T-helper 1 cell treated with Interleukin-12 subunit alpha and Interleukin-12 subunit beta and Interleukin-4 antibody, amounts not matched to agents 30 ng/mL and 1 ng/mL, for 36 hours (primary cell): ENCODE results near the gene HNRNPA0. TPM values are rescaled to one million over a fixed set of nuclear protein-coding genes. Genes with fewer than 3 reads are reported as not detected.
"Not testable (repeated sequence)": the region's sequence is repeated elsewhere in the genome, so short reads cannot be mapped to it uniquely, and the experiment has no call there.

Experiments used
- intact Hi-C: fragments of 100-400 bp; cut with micrococcal nuclease; formaldehyde crosslinking; loops from one replicate; pipeline ENCODE4 v1.15.1; 2024
- total RNA-seq: library from RNA; stranded (reverse); gene quantifications from 2 replicates; pipeline ENCODE4 v1.2.3, GENCODE V29; 2022

Gene HNRNPA0
- total RNA-seq, result 27.6 and 29.3 TPM in 2 replicates

DNA sequence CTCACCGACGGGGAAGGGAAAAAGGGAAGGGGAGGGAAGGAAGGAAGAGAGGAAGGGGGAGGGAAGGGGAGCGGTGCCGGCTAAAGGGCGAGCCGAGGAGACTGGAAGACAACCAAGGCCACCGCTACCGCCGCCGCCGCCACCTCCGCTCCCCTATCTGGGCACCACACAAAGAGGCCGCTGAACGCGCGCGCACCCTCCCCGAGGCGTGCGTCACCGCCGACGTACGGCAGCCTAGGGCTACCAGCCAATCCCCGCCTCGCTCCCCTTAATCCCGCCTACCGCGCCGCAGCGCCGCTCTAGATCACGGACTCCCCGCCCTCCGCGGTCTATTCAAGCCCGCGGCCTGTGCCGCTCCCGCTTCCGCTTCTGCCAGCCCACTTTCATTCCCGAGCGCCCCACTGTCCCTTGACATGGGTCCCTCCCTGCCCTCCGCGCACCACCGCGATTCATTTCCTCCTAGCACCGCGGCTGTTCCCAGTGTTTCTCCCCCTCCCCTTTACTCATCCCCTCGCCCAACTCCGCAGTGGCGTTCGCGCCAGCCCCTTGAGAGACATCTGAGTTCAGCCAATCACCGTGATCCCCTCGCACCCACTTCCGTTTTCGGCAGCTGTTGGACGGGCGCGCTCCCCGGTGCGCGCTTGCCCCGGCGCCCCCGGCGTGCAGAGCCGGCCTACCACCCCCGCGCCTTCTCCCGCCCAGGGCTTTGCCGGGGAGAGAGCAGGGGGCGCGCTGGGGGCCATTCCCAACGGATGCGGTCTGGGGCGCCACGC lies at the start of gene HNRNPA0:
Gene HNRNPA0 (minus strand): TSS at position 176 of the 773 bp plus-strand sequence. CDS start 297 bp downstream, outside the sequence.
- intact Hi-C loops, result loop anchor here (1.0 to 10.0 kb wide), 15 partner anchors 57 to 1638 kb away; partner anchors contain the start of genes BRD8, EGR1, ETF1 and FAM53C

DNA sequence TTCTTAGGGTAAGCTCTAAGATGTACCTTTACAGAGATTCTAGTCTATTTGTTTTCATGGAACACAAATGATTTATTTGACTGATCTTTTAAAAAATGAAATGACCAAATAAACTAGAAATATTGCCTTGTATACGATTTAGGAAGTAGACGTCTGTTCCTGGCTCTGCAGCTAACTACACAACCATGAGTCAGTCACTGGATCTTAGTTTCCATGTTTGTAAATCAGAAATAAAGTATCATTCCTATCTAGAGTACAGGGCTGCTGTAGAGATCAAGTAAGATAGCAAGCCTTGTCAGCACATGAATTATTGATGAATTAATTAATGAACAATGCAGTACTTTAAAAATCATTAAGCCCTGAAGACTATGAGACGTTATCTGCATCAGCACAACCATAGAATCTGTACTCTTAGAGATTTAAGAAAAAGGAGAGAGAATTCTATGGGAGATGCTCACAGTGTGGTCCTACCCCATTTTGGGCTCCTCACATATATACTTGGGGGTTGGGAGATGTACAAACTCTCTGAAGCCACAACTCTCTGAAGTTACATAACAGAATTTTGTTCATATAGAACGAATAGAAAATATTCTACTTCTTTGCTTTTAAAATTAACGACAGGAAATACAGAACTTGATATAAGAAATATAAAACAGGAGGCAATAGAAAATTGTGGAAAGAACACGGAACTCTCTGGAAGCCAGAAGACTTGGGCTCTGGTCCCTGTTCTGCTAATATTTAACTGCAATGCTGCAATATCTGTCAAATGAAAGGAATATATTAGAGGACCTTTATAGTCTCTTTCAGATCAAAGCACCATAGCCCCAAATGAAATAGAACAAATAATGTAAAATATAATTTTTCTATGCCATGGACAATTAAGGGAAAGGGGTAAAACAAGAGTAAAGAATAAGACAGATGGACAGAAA lies 48.4 kb upstream of the HNRNPA0 start:
- intact Hi-C loops, result no loop called here

DNA sequence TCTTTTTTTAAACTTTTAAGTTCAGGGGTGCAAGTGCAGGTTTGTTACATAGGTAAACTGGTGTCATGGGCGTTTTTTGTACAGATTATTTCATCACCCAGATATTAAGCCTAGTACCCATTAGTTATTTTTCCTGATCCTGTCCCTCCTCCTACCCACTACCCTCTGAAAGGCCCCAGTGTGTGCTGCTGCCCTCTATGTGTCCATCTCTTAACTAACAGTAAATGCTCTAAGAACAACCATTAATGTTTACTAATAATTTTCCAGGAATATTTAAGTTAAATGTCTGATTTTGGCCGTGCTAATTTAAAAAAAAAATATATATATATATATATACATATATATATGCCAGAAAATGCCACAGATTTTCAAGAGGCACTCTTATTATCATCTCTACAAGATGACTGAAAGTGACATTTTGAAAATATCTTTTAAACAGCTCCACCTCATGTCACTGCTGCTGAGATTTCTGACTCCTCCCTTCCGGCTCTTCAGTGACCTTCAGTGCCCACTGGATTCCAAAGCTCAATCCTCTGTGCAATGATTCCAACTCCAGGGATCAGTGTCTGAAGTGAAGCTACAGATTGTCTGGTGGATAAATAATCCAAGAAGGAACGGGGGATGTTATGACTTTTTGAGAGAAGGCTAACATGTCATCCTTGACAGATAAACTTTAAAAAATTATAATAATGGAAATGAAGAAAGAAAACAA lies 46.7 kb upstream of the HNRNPA0 start:
- intact Hi-C loops, result no loop called here

DNA sequence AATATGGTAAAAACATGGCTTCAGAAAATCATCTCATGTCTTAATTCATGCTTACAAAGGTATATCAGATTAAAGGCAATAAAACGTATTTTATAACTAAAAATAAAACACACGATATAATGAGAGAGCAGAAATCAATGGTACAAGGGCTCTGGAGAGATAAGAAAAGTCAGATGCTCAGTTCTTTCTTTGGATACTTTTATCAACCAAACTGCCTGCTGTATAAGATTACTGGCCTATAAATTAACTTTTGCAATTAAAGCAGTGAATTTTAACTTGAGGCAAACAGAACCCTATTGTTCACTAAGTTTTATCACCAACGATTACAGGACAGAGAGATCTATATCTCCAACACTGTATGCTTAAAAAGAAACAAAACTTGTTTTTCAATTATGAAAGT lies 42.1 kb upstream of the HNRNPA0 start:
- intact Hi-C loops, result no loop called here

DNA sequence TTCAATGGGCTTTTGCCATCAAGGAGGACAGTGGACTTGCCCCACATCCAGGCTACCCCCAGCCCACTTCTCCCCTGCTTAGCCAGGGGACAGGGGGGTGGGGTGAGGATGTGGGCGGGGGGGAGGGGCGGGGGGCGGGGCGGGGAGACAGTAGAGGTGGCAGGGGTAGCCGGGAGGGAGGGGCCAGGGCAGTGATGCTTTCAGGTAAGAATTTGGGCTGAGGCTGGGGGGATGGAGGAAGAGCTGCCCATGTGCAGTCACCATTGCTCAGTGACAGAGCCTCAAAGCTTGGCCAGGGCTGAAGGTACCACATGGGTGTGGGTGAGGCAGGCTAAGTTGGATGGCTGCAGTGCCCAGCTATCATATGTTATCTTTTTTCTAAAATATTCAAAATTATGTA lies 40.7 kb upstream of the HNRNPA0 start:
- intact Hi-C loops, result no loop called here

DNA sequence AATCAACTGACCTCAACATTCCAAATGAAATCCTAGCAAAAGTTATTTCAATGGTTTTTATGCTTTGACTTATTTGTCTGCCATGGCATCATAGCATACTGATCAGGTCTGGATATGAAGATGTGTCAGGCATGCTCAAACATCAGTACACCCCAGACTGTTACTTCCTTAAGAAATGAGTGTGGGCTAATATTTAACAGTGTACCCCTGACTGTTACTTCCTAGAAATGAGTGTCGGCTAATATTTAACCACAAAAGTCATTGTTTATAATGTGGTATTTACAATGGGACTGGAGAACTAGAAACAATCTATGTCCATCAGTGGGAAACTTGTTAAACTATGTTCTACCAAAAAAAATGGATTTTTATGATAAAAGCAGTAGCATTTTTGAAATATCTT lies 38.1 kb upstream of the HNRNPA0 start:
- intact Hi-C loops, result no loop called here

DNA sequence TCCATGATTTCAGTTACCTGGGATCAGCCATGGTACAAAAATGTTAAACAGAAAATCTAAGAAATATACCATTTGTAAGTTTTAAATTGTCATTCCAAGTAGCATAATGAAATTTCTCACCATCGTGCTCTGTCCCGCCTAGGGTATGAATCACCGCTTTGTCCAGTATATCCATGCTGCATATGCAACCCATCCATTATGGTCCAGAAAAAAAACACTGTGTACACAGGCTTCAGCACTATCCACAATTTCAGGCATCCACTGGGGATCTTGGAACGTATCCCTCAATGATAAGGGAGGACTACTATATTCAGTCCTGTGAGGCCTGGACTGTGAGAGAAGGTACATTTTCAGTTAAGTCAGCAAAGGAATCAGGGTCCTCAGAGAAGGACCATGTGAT lies 37.6 kb upstream of the HNRNPA0 start:
- intact Hi-C loops, result no loop called here

DNA sequence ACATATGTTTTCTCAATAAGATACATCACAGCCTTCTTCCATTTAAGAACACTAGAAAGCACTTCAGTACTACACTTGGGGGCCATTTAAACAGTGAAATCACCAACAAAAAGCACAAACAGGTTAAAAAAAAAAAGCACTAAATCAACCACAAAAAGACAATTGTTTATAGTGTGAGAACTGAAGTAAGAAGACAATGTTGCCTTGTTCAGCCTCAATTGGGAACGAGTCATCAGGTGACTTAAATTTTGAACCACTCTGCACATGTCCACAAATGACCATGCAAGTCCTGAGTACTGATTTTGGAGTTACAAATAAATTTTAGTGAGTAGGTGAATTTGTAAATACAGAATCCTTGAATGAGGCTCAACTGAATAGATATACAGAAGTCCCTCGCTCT lies 37.2 kb upstream of the HNRNPA0 start:
- intact Hi-C loops, result no loop called here

DNA sequence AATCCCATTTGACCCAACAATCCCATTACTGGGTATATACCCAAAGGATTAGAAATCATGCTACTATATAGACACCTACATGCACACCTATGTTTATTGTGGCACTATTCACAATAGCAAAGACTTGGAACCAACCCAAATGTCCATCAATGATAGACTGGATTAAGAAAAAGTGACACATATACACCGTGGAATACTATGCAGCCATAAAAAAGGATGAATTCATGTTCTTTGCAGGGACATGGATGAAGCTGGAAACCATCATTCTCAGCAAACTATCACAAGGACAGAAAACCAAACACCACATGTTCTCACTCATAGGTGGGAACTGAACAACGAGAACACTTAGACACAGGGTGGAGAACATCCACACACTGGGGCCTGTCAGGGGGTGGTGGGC lies 34.4 kb upstream of the HNRNPA0 start:
- intact Hi-C loops, result not testable (repeated sequence)

DNA sequence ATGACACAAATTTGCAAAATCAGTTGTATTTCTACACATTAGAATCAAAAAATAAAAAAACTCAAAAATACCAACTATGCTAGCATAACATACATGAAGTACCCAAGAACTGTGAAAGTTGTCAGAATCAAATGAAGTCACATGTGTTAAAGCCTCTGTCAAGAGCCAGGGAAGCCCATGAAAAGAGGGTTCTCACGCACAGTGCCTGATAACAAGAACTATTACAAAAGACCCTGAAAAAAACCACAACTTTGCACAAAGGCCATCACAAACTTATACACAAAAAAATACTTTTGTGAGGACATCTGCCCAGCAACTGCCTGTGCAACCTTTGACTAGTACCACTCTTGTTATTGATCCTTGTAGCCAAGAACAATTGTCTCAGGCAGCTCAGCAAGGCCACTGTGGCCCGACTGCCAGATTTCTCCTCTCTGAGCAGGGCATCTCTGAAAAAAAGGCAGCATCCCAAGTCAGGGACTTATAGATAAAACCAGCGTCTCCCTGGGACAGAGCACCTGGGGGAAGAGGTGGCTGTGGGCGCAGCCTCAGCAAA lies 28.9 kb upstream of the HNRNPA0 start:
- intact Hi-C loops, result no loop called here

DNA sequence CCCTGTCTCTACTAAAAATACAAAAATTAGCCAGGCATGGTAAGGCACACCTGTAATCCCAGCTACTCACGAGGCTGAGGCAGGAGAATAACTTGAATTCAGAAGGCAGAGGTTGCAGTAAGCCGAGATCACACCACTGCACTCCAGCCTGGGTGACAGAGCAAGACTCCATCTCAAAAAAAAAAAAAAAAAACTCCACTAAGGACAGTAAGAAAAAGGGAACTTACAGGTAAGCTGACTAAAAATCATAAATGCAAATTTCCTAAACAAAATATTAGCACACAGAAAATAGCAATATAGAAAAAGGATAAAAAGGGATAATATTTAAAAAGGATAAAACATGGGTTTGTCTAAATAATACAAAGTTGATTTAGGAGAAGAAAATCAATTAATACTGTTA lies 27.9 kb upstream of the HNRNPA0 start:
- intact Hi-C loops, result no loop called here

DNA sequence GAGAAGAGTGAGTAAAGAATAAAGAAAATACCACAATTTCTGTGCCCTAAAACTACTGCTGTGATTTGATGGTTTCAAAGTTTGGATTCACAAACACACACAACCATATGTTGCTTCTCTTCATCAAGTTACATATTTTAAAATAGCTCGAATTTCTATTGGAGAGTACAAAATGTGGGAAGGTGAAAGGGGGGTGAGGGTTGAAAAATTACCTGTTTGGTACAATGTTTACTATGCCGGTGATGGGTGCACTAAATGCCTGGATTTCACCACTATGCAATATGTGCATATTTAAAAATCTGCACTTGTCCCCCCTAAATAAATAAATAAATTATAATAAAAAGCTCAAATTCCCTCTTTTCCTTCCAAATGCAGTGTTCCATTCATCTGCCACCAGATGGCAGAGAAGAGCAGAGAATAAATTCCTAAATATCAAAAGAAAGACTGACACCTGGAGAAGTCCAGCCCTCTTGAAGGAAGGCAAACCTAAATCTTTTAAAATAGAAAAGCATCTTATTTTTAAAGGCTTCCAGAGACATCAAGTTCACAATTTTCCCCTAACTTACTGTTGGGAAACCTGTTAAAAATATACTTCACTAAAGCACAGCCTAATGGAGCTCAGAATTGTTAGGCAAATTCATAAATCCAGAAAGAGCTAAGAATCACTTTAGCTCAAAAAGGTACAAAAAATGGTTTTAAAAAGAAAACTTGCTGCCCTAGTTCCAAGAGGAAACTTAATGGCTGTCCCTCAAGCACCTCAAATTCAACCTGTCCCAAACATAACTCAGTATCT lies 24.8 kb upstream of the HNRNPA0 start:
- intact Hi-C loops, result loop anchor here (1.0 kb wide), 4 partner anchors 253 to 354 kb away; no protein-coding TSS in a partner anchor

DNA sequence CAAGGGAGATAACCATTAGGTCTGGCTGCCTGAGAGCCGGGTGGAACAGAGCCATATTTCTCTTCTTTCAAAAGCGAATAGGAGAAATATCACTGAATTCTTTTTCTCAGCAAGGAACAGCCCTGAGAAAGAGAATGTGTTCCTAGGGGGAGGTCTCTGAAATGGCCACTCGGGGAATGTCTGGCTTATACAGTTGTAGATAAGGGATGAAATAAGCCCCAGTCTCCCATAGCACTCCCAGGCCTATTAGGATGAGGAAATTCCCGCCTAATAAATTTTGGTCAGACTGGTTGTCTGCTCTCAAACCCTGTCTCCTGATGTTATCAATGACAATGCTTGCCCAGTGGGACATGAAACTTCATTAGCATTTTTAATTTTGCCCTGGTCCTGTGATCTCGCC lies 13.8 kb upstream of the HNRNPA0 start:
- intact Hi-C loops, result not testable (repeated sequence)

DNA sequence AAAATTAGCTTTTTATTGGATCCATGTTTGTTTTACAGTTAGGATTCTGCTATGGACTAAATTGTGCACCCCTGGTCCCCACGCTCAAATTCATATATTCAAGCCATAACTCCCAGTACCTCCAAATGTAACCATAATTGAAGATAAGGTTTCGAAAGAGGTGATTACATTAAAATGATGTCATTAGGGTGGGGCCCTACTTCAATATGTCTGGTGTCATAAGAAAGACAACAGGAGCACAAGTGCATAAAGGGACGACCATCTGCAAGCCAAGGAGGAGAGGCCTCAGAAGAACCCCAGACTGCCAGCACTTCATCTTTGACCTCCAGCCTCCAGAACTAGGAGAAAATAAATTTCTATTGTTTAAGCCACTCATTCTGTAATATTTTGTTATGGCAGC lies 7.4 kb upstream of the HNRNPA0 start:
- intact Hi-C loops, result no loop called here

DNA sequence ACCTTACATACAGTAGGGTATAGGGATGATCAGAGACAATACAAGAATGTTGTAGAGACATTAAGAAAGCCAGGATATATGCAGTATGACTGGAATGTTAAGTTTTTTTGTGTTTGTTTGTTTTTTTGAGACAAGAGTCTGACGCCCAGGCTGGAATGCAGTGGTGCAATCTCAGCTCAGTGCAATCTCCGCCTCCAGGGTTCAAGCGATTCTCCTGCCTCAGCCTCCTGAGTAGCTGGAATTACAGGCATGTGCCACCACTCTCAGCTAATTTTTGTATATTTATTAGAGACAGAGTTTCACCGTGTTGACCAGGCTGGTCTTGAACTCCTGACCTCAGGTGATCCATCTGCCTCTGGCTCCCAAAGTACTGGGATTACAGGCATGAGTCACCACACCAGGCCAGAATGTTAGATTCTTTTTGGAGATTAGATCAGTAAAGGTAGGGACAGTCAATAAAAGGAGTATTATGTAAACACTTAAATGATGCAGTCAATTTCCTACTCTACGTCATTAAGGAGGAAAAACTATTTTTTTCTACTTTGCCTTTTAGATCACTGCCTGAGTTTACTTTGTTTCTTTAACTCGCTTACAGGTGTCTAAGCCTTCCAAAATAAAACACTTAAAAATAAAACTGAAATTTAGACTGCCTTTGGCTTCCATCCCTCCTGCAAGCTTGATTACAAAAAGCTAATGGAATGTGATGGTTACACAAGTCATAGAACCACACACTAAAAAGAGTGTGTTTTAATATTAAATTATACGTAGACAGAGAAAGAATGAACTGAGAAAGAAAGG lies 6.8 kb upstream of the HNRNPA0 start:
- intact Hi-C loops, result no loop called here

DNA sequence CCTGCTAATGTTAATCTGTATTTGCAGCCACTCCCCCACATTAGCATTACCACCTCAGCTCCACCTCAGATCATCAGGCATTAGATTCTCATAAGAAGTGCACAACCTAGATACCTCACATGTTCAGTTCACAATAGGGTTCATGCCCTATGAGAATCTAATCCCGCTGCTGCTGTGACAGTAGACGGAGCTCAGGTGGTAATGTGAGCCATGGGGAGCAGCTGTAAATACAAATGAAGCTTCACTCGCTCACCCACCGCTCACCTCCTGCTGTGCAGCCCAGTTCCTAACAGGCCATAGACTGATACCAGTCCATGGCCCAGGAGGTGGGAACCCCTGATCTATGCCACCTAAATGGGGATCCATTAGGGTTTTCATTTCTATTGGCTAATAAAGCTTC lies 6.1 kb upstream of the HNRNPA0 start:
- intact Hi-C loops, result no loop called here

DNA sequence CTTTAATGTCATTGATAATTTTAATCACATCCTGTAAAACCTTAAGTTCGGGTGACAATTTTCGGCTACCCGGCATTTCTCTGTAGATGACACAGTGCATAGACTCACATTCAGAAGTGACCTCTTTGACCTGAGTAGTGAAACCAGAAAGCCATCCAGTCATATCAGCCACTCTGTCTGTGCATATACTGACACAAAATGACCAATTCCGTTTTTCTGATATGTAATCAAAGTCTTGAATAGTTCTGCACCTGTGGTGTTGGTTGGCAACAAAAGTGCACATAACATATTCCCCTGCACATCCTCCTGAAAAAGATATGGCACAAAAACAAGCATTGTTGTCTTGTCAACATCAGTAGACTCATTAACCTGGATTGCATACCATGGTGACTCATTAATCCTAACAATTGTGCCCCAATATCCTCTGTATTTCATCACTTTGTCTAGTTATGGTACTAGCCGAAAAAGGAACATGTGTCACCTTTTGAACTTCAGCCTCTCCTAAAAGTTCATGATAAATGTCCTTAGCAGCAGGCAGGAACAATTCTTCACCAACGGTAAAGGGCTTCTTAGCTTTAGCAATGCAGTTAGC lies 4.6 kb upstream of the HNRNPA0 start:
- intact Hi-C loops, result loop anchor here (10.0 kb wide), 1 partner anchor 1436 kb away; the partner anchor contains the start of gene SIL1

DNA sequence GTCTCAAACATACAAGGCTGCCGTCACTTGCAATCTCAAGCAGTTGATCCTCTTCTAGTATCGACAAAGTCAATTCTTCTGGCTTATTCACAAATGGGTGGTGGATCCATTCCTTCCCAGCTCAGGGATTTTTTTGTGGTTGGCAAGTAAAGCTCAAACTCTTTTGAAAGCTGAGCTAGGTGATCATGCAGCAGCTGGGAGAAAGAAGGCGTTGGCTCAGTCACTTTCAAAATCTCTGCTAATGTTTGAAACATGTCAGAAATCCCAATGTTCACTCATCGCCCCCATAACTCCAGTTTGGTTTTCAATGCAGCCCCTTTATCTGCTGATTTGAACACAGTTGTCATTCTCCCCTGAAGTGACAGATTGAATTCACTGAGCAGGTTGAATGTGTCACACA lies 4.0 kb upstream of the HNRNPA0 start:
- intact Hi-C loops, result loop anchor here (10.0 kb wide), 1 partner anchor 1437 kb away; the partner anchor contains the start of gene SIL1

DNA sequence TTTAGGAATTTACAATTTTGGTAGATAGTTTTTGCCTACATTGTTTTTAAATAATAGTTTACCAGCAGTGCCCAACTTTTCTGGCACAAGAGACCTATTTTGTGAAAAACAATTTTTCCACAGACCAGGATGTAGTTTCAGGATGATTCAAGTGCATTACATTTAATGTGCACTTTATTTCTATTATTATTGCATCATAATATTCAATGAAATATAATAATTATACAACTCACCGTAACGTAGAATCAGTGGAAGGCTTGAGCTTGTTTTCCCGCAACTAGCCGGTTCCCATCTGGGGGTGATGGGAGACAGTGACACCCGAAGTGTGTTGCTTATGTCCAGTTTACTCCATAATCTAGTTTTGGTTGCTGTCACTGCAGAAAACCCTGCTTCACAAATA lies 3.5 kb upstream of the HNRNPA0 start:
- intact Hi-C loops, result loop anchor here (10.0 kb wide), 1 partner anchor 1437 kb away; the partner anchor contains the start of gene SIL1
